Neural cell (in vitro differentiated cells): ENCODE measurements around the gene USP10. TPM values are rescaled to one million over a fixed set of nuclear protein-coding genes. Genes with fewer than 3 reads are reported as not detected.

Source experiments
- H2AFZ ChIP-seq: fragments of 200-600, 300-800 bp; sonication (generic), shearing (Covaris generic); 2 replicates; pipeline ENCODE4 v1.6.0; 2014; ENCODE audit warnings: low read depth, mild to moderate bottlenecking, antibody characterized with exemption, low read length, moderate library complexity
- H3F3A ChIP-seq: fragments of 200-600 bp; shearing (Covaris generic); 2 replicates; pipeline ENCODE4 v1.6.1; 2016; ENCODE audit warnings: mild to moderate bottlenecking, moderate library complexity, mixed read lengths, antibody characterized with exemption, low read length; ENCODE audit not compliant: insufficient read depth, poor library complexity, severe bottlenecking
- H3K27ac ChIP-seq: fragments of 200-600, 300-800 bp; sonication (generic), shearing (Covaris generic); 2 replicates; pipeline ENCODE4 v1.5.1; 2014; ENCODE audit warnings: mild to moderate bottlenecking, low read length, moderate library complexity
- H3K27me3 ChIP-seq: fragments of 300-800, 200-600 bp; sonication (generic), shearing (Covaris generic); 2 replicates; pipeline ENCODE4 v1.6.0; 2014; ENCODE audit warnings: mild to moderate bottlenecking, low read depth, low read length, moderate library complexity; ENCODE audit not compliant: insufficient read depth
- H3K36me3 ChIP-seq: fragments of 300-800, 200-600 bp; sonication (generic), shearing (Covaris generic); 2 replicates; pipeline ENCODE4 v1.5.1; 2014; ENCODE audit warnings: mild to moderate bottlenecking, antibody characterized with exemption, low read length, moderate library complexity; ENCODE audit not compliant: insufficient read depth
- H3K4me2 ChIP-seq: fragments of 300-800, 200-600 bp; sonication (generic), shearing (Covaris generic); 2 replicates; pipeline ENCODE4 v1.6.0; 2014; ENCODE audit warnings: mild to moderate bottlenecking, low read length
- H3K4me3 ChIP-seq: fragments of 300-800, 200-600 bp; sonication (generic), shearing (Covaris generic); 2 replicates; pipeline ENCODE4 v1.5.1; 2014; ENCODE audit warnings: mild to moderate bottlenecking, low read length, moderate library complexity
- H3K79me2 ChIP-seq: fragments of 200-600 bp; shearing (Covaris generic); replicated peaks from 2 replicates; pipeline ENCODE4 v1.6.0; 2014; ENCODE audit warnings: mild to moderate bottlenecking, low read length, moderate library complexity; ENCODE audit not compliant: insufficient read depth
- H3K9ac ChIP-seq: fragments of 300-800, 200-600 bp; sonication (generic), shearing (Covaris generic); 2 replicates; pipeline ENCODE4 v1.6.1; 2016; ENCODE audit warnings: mild to moderate bottlenecking, low read length, mixed read lengths
- H3K9me2 ChIP-seq: fragments of 200-600 bp; shearing (Covaris generic); 2 replicates; pipeline ENCODE4 v1.6.1; 2016; ENCODE audit warnings: mild to moderate bottlenecking, low read length, mixed read lengths; ENCODE audit not compliant: insufficient read depth
- H3K9me3 ChIP-seq: fragments of 200-600, 300-800 bp; sonication (generic), shearing (Covaris generic); 2 replicates; pipeline ENCODE4 v1.6.1; 2016; ENCODE audit warnings: mild to moderate bottlenecking, mixed run types, low read length, moderate library complexity, mixed read lengths
- H4K20me1 ChIP-seq: fragments of 200-600 bp; shearing (Covaris generic); 2 replicates; pipeline ENCODE4 v1.6.1; 2016; ENCODE audit warnings: mild to moderate bottlenecking, mixed run types; ENCODE audit not compliant: insufficient read depth
- EP300 ChIP-seq: fragments of 450-650 bp; conservative IDR thresholded peaks from 2 replicates; pipeline ENCODE4 v1.6.1; 2014; ENCODE audit warnings: antibody characterized with exemption, mild to moderate bottlenecking, moderate library complexity; ENCODE audit not compliant: poor library complexity, severe bottlenecking
- EZH2 ChIP-seq: fragments of 200-600, 300-800 bp; shearing (Covaris generic), sonication (generic); IDR thresholded peaks from 2 replicates; pipeline ENCODE4 v1.6.1; 2014; ENCODE audit warnings: antibody characterized with exemption, low read length, borderline replicate concordance, mild to moderate bottlenecking; ENCODE audit not compliant: insufficient read depth, poor library complexity, severe bottlenecking
- MXI1 ChIP-seq: fragments of 450-650 bp; conservative IDR thresholded peaks from 2 replicates; pipeline ENCODE4 v1.6.1; 2014; ENCODE audit warnings: antibody characterized with exemption, mild to moderate bottlenecking; ENCODE audit not compliant: poor library complexity, severe bottlenecking
- POLR2AphosphoS5 ChIP-seq: IDR thresholded peaks from 2 replicates; pipeline ENCODE4 v1.6.1; 2012
- RAD21 ChIP-seq: fragments of 450-650 bp; conservative IDR thresholded peaks from 2 replicates; pipeline ENCODE4 v1.6.1; 2014; ENCODE audit warnings: antibody characterized with exemption, mild to moderate bottlenecking, moderate library complexity
- SMC3 ChIP-seq: fragments of 450-650 bp; conservative IDR thresholded peaks from 2 replicates; pipeline ENCODE4 v1.6.1; 2014; ENCODE audit warnings: antibody characterized with exemption, mild to moderate bottlenecking, moderate library complexity; ENCODE audit not compliant: poor library complexity
- TAF1 ChIP-seq: IDR thresholded peaks from 2 replicates; pipeline ENCODE4 v1.6.1; 2012; ENCODE audit warnings: low read depth
- polyA plus RNA-seq: library from polyadenylated mRNA; depleted of rRNA; stranded (reverse); fragments of >200 nt; gene quantifications from 2 replicates; pipeline ENCODE4 v1.2.3, GENCODE V29; 2014
- TF ChIP-seq, protein P1 (sequence below): fragments of 450-650 bp; IDR thresholded peaks from 2 replicates; pipeline ENCODE4 v1.5.1; 2014; ENCODE audit warnings: antibody characterized with exemption, mild to moderate bottlenecking, moderate library complexity; ENCODE audit not compliant: poor library complexity, severe bottlenecking
- TF ChIP-seq, protein P2 (sequence below): IDR thresholded peaks from 2 replicates; pipeline ENCODE4 v1.6.1; 2012; ENCODE audit warnings: borderline replicate concordance

The USP10 gene
- polyA plus RNA-seq, 1 donor from 2014 or later, result 48.9 TPM

DNA sequence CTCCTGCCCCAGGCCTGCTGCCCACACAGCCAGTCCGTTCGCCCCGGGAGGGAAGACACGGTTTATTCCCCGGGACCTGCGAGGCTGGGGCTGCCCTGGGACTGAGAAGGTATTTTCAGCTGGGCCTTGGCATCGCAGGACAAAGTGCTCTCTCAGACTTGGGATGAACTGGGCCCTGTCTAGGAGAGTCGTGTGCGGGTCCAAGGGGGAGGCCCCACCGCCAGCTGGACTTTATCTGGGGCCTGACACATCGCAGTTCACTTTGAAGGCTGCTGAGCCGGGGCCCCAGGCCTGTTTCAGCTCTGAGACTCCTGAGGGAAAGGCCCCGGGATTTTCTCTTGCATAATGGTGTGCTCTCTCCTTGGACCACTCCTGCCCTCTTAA is 126.8 kb downstream of the USP10 start:
- no peak overlapping the region for H3K4me3 ChIP-seq
- no peak overlapping the region for H3K27ac ChIP-seq
- no peaks in the 10 kb centered on the region for H3F3A ChIP-seq
- H3K9me2 ChIP-seq, result no peaks in the 10 kb centered on the region
- H3K9ac ChIP-seq, result no peak overlapping the region
- H2AFZ ChIP-seq, result no peak overlapping the region
- H3K27me3 ChIP-seq, result no peaks in the 10 kb centered on the region
- TF ChIP-seq MXI1 (no peak), RAD21 (no peak), EP300 (no peak), POLR2AphosphoS5 (no peak), EZH2 (no peak), TAF1 (no peak), SMC3 (no peak)
- TF ChIP-seq, protein P1, sequence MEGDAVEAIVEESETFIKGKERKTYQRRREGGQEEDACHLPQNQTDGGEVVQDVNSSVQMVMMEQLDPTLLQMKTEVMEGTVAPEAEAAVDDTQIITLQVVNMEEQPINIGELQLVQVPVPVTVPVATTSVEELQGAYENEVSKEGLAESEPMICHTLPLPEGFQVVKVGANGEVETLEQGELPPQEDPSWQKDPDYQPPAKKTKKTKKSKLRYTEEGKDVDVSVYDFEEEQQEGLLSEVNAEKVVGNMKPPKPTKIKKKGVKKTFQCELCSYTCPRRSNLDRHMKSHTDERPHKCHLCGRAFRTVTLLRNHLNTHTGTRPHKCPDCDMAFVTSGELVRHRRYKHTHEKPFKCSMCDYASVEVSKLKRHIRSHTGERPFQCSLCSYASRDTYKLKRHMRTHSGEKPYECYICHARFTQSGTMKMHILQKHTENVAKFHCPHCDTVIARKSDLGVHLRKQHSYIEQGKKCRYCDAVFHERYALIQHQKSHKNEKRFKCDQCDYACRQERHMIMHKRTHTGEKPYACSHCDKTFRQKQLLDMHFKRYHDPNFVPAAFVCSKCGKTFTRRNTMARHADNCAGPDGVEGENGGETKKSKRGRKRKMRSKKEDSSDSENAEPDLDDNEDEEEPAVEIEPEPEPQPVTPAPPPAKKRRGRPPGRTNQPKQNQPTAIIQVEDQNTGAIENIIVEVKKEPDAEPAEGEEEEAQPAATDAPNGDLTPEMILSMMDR, result no peak
- TF ChIP-seq, protein P2, sequence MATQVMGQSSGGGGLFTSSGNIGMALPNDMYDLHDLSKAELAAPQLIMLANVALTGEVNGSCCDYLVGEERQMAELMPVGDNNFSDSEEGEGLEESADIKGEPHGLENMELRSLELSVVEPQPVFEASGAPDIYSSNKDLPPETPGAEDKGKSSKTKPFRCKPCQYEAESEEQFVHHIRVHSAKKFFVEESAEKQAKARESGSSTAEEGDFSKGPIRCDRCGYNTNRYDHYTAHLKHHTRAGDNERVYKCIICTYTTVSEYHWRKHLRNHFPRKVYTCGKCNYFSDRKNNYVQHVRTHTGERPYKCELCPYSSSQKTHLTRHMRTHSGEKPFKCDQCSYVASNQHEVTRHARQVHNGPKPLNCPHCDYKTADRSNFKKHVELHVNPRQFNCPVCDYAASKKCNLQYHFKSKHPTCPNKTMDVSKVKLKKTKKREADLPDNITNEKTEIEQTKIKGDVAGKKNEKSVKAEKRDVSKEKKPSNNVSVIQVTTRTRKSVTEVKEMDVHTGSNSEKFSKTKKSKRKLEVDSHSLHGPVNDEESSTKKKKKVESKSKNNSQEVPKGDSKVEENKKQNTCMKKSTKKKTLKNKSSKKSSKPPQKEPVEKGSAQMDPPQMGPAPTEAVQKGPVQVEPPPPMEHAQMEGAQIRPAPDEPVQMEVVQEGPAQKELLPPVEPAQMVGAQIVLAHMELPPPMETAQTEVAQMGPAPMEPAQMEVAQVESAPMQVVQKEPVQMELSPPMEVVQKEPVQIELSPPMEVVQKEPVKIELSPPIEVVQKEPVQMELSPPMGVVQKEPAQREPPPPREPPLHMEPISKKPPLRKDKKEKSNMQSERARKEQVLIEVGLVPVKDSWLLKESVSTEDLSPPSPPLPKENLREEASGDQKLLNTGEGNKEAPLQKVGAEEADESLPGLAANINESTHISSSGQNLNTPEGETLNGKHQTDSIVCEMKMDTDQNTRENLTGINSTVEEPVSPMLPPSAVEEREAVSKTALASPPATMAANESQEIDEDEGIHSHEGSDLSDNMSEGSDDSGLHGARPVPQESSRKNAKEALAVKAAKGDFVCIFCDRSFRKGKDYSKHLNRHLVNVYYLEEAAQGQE, result no peak
- H3K4me2 ChIP-seq, result no peak overlapping the region
- no peaks in the 10 kb centered on the region for H3K9me3 ChIP-seq
- no peaks in the 10 kb centered on the region for H3K36me3 ChIP-seq
- H4K20me1 ChIP-seq, result no peaks in the 10 kb centered on the region
- no peaks in the 10 kb centered on the region for H3K79me2 ChIP-seq

DNA sequence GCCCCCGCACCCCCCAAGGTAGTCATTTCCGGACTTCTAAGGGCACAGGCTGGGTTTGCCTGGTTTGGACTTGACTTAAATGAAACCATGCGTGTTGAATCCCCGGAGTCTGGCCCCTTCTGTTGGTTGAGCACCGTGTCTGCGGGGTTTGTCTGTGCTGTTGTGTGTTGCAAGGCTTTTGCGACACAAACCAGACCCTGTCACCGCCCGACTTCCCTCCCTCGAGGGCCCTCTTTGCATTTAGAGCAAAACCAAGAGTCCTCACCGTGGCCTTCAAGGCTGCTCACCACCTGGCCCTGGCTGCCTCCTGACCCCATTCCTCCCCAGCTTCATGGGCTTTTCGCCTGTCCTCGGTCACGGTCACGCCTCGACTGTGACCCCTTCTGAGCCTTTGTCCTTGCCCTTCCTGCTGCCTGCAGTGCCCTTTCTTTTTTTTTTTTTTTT is 127.4 kb downstream of the USP10 start:
- no peak for TF ChIP-seq POLR2AphosphoS5
- H3K27ac ChIP-seq, result no peak overlapping the region
- H3K36me3 ChIP-seq, result no peaks in the 10 kb centered on the region
- H3K79me2 ChIP-seq, result no peaks in the 10 kb centered on the region
- H4K20me1 ChIP-seq, result no peaks in the 10 kb centered on the region
- H2AFZ ChIP-seq, result no peak overlapping the region
- no peaks in the 10 kb centered on the region for H3K9me2 ChIP-seq
- H3K9ac ChIP-seq, result no peak overlapping the region
- H3K4me3 ChIP-seq, result no peak overlapping the region
- no peaks in the 10 kb centered on the region for H3K27me3 ChIP-seq
- no peaks in the 10 kb centered on the region for H3F3A ChIP-seq
- no peak overlapping the region for H3K4me2 ChIP-seq
- no peaks in the 10 kb centered on the region for H3K9me3 ChIP-seq

DNA sequence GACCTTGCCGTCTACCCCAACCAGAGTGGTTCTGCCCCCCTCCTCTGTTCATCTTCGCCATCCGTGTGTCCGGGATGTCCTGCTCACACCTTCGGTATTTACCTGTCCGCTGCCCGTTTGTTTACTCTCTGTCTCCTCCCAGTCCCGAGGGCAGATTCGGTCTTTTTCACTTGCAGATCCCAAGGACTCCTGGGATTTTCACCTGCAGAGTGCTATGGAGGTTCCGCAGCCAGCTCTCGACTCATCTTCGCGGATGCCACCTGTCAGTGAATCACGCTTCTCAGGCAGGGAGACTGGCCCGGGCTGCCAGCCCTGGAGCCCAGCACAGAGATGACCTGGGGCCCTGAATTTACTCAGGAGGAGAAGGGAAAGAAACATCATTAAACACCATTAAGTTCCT is 128.1 kb downstream of the USP10 start:
- Histone ChIP-seq H3K36me3 (no peaks in the 10 kb centered on the region), H4K20me1 (no peaks in the 10 kb centered on the region), H3K4me3 (no peak overlapping the region), H3K9ac (no peak overlapping the region), H3K27me3 (no peaks in the 10 kb centered on the region), H3K27ac (no peak overlapping the region), H3F3A (no peaks in the 10 kb centered on the region), H3K9me3 (no peaks in the 10 kb centered on the region), H3K9me2 (no peaks in the 10 kb centered on the region), H3K4me2 (no peak overlapping the region), H2AFZ (no peak overlapping the region), H3K79me2 (no peaks in the 10 kb centered on the region)
- TF ChIP-seq, protein P1, result no peak
- TF ChIP-seq TAF1 (no peak), EP300 (no peak), SMC3 (no peak), MXI1 (no peak), POLR2AphosphoS5 (no peak), EZH2 (no peak), RAD21 (no peak)
- TF ChIP-seq, protein P2, result no peak
